GM12878 (cell line): ENCODE measurements around the gene ICE2. TPM values are rescaled to one million over a fixed set of nuclear protein-coding genes. Genes with fewer than 3 reads are reported as not detected.

Source experiments
- ATAC-seq: fragments of 200-7000 bp; cut with Tn5 transposase; 3 replicates; pipeline ENCODE4 v1.9.1; 2020; ENCODE audit warnings: mild to moderate bottlenecking, moderate library complexity
- BruUV-seq: library from RNA; stranded (reverse); fragments of 400-500 nt; replicated peaks from 2 replicates; lab custom pipeline; 2021; lab: Mats Ljungman, UMichigan
- CTCF ChIA-PET: fragments of 300-600 bp; sonication (Branson Sonifier 250); formaldehyde crosslinking; extraction: SDS; loops from one replicate; lab custom pipeline; 2021; ENCODE audit warnings: inconsistent platforms; lab: Yijun Ruan, JAX
- POLR2A ChIA-PET: fragments of 350-600 bp; formaldehyde crosslinking; extraction: SDS; loops from one replicate; lab custom pipeline; 2021; ENCODE audit warnings: inconsistent platforms; lab: Charles Lee
- RAD21 ChIA-PET: fragments of 300-600 bp; sonication (Branson Sonifier 250); formaldehyde crosslinking; loops from one replicate; lab custom pipeline; 2023; ENCODE audit warnings: antibody characterized with exemption; ENCODE audit not compliant: unreplicated experiment; lab: Charles Lee
- SMC1A ChIA-PET: fragments of 300-600 bp; sonication (Branson Sonifier 250); formaldehyde crosslinking; loops from one replicate; lab custom pipeline; 2023; ENCODE audit not compliant: unreplicated experiment, uncharacterized antibody; lab: Charles Lee
- DNase-seq: peaks from one replicate; pipeline ENCODE4 v3.0.0-alpha.2; 2011; ENCODE audit warnings: low read depth, low spot score
- FAIRE-seq: peaks from 3 replicates; lab custom pipeline; 2011; peaks lifted over from hg19 to GRCh38; lab: Jason Lieb, UNC
- H2AFZ ChIP-seq: 2 replicates; pipeline ENCODE4 v1.6.0; 2011; ENCODE audit warnings: low read depth, low read length, control low read depth; ENCODE audit not compliant: control insufficient read depth
- H3K27ac ChIP-seq: 2 replicates; pipeline ENCODE4 v1.5.1; 2011; ENCODE audit warnings: control low read depth; ENCODE audit not compliant: control insufficient read depth, insufficient read depth
- H3K27me3 ChIP-seq, 2 experiments: replicated peaks in 1 of 2; 2 replicates each; pipeline versions ENCODE4 v1.6.0 to v1.6.1; 2011; ENCODE audit warnings: low read length in 1 of 2; ENCODE audit not compliant: control insufficient read depth in 2 of 2, insufficient read depth in 2 of 2
- H3K36me3 ChIP-seq, 2 experiments: 2 replicates each; pipeline ENCODE4 v1.5.1; 2011; ENCODE audit warnings: low read length in 1 of 2; ENCODE audit not compliant: control insufficient read depth in 2 of 2, insufficient read depth in 2 of 2
- H3K4me1 ChIP-seq: 2 replicates; pipeline ENCODE4 v1.6.1; 2011; ENCODE audit warnings: mild to moderate bottlenecking, low read length, moderate library complexity, mixed read lengths; ENCODE audit not compliant: control insufficient read depth, insufficient read depth
- H3K4me2 ChIP-seq: 2 replicates; pipeline ENCODE4 v1.6.0; 2011; ENCODE audit warnings: control low read depth; ENCODE audit not compliant: control insufficient read depth, insufficient read depth
- H3K4me3 ChIP-seq: fragments of 200-600 bp; sonication (generic); 2 replicates; pipeline ENCODE4 v1.5.1; 2016
- H3K79me2 ChIP-seq: 2 replicates; pipeline ENCODE4 v1.6.0; 2011; ENCODE audit warnings: low read length; ENCODE audit not compliant: control insufficient read depth, insufficient read depth
- H3K9ac ChIP-seq: 2 replicates; pipeline ENCODE4 v1.8.0; 2011; ENCODE audit warnings: low read length, control low read depth, mixed read lengths; ENCODE audit not compliant: control insufficient read depth, insufficient read depth
- H3K9me3 ChIP-seq: replicated peaks from 3 replicates; pipeline ENCODE4 v1.5.1; 2011; ENCODE audit warnings: mild to moderate bottlenecking, low read length; ENCODE audit not compliant: control insufficient read depth, insufficient read depth
- H4K20me1 ChIP-seq: 2 replicates; pipeline ENCODE4 v1.6.0; 2011; ENCODE audit not compliant: control insufficient read depth, insufficient read depth
- HDAC2 ChIP-seq: fragments of 200-600 bp; sonication (generic); IDR thresholded peaks from 2 replicates; pipeline ENCODE4 v1.6.1; 2017
- PML ChIP-seq: IDR thresholded peaks from 2 replicates; pipeline ENCODE4 v1.6.1; 2012; ENCODE audit warnings: low read length, inconsistent platforms
- RELB ChIP-seq: fragments of 450-650 bp; IDR thresholded peaks from 2 replicates; pipeline ENCODE4 v1.6.1; 2017; ENCODE audit warnings: low read depth, mild to moderate bottlenecking, moderate library complexity
- SIN3A ChIP-seq: IDR thresholded peaks from 2 replicates; pipeline ENCODE4 v1.6.1; 2012; ENCODE audit warnings: low read depth, low read length, improper control_type of control experiment
- SMARCA5 ChIP-seq: fragments of 450-650 bp; IDR thresholded peaks from 2 replicates; pipeline ENCODE4 v1.6.1; 2017; ENCODE audit warnings: mild to moderate bottlenecking
- ZBTB40 ChIP-seq: fragments of 450-650 bp; IDR thresholded peaks from 2 replicates; pipeline ENCODE4 v1.6.1; 2016; ENCODE audit warnings: mild to moderate bottlenecking, moderate library complexity, borderline replicate concordance
- WGBS: methylation state at CpG from one replicate; pipeline ENCODE4 v1.1.6; 2016; ENCODE audit warnings: low lambda C conversion rate; ENCODE audit not compliant: insufficient replicate concordance, insufficient coverage; ENCODE audit errors: missing lambda C conversion rate; 5-methylcytosine and 5-hydroxymethylcytosine counted together
- in situ Hi-C: fragments of 300-500 bp; cut with MboI; formaldehyde crosslinking; loops from 9 replicates; pipeline ENCODE4 v1.14.3; 2018; ENCODE audit warnings: mixed read lengths
- intact Hi-C: fragments of 100-400 bp; cut with micrococcal nuclease; formaldehyde crosslinking; loops from one replicate; pipeline ENCODE4 v1.14.2; 2022; ENCODE audit not compliant: unreplicated experiment
- polyA plus RNA-seq, 11 experiments: library from polyadenylated mRNA; depleted of rRNA in 4 of 11; unstranded in 6 of 11; stranded (reverse) in 5 of 11; fragments of >200 nt; fragmentation: Nextera tagmentation in 4 of 11; fragmentation: Illumina TruSeq in 1 of 11; extraction: Ambion mirVana in 4 of 11; extraction: Trizol in 1 of 11; gene quantifications; 1 replicate in 1 of 11; 2 replicates in 10 of 11; pipeline versions ENCODE4 v1.2.1 to v1.2.3, GENCODE V29; 2011 to 2016; ENCODE audit warnings: inconsistent platforms in 2 of 11, missing spikeins in 2 of 11, low read depth in 1 of 11
- total RNA-seq, 4 experiments: library from RNA; depleted of rRNA in 3 of 4; stranded (reverse); fragments of >200 nt in 3 of 4; fragmentation: Illumina TruSeq in 1 of 4; extraction: Trizol in 1 of 4; gene quantifications; 2 replicates each; pipeline versions ENCODE4 v1.2.1 to v1.2.3, GENCODE V29; 2013 to 2021

The ICE2 gene
- total and polyA plus RNA-seq, 10 of the 15 experiments (the other 5 are each of a cell fraction or from before 2014, with no cell fraction given) = 14.2 to 62.0 (median 44.9) TPM

GRCh38 chr15:60518511-60518910 is 39.6 kb upstream of the ICE2 start:
- no peak for TF ChIP-seq HDAC2
- TF ChIP-seq ZBTB40 = no peak
- no peak for TF ChIP-seq RELB
- no peak for TF ChIP-seq PML
- TF ChIP-seq SMARCA5 = no peak
- no peak for TF ChIP-seq SIN3A
- TF ChIP-seq, all 136 proteins: peak for 0
- intact Hi-C loops = no loop called here

More at GRCh38 chr15:60518511-60518910, 39.6 kb upstream of the ICE2 start:
- Histone ChIP-seq H3K36me3 (peaks cover 13 to 15% of the 10 kb centered on the region in 2 experiments), H2AFZ (no peak overlapping the region), H3K4me1 (peaks cover 16% of the 10 kb centered on the region), H3K4me2 (no peak overlapping the region), H3K9ac (no peak overlapping the region), H3K4me3 (no peak overlapping the region), H3K27me3 (no peaks in the 10 kb centered on the region), H3K79me2 (peaks cover 3% of the 10 kb centered on the region), H4K20me1 (no peaks in the 10 kb centered on the region), H3K27ac (no peak overlapping the region), H3K9me3 (no peaks in the 10 kb centered on the region)
- CTCF ChIA-PET = interaction anchor here (0.8 to 7.1 kb wide), 6 partner anchors 10 to 159 kb away, joined by 5 to 222 read pairs (median 8); no protein-coding TSS in a partner anchor
- no TSS peak for BruUV-seq
- in situ Hi-C loops = loop anchor here (25.0 kb wide), 1 partner anchor 1319 kb away; no protein-coding TSS in a partner anchor
- DNase-seq (no peak), FAIRE-seq (no peak), ATAC-seq (no peak)
- 95% methylated on average over 8 of the region's 8 CpGs for WGBS
- SMC1A ChIA-PET = interaction anchor here (1.0 to 2.4 kb wide), 5 partner anchors 10 to 398 kb away, joined by 3 to 14 read pairs (median 11); no protein-coding TSS in a partner anchor
- POLR2A ChIA-PET = no interaction called here
- RAD21 ChIA-PET = interaction anchor here (1.0 to 2.6 kb wide), 4 partner anchors 10 to 71 kb away, joined by 3 to 12 read pairs (median 6); no protein-coding TSS in a partner anchor
